ENCODE measurements around the gene OGA.

DNA sequence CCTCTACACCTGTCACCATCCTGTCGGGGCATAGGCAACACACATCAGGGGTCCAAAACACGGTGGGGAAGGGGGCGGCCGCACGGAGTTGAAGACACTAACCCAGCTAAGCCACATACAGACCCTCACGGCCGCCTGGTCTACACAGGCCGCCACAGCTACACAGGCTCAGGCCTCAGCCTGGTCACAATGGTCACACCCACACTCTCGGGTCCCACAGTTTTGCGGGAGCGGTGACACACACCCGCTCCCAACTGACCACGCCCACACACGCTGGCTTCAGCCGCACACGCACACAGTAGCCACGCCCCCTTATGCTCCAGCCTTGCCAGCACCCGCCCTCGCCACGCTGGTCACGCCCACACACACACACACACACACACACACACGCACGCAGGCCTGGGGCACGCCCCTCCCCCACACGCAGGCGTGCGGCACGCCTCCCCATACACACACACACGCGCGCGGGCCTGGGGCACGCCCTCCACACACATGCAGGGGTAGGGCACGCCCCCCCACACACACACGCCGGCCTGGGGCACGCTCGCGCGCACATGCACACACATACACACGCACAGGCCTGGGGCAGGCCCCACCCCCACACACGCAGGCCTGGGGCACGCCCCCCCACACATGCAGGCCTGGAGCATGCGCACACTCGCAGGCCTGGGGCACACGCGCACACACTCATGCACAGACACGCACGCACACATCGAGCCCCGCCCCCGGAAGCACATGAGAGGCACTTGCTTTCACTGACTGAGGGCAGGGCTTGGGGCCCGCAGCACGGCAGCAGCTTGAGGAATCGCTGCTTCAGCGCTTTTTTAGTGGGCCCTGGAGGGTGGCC, 12.3 kb upstream of the OGA start:
- TF ChIP-seq, protein P1, sequence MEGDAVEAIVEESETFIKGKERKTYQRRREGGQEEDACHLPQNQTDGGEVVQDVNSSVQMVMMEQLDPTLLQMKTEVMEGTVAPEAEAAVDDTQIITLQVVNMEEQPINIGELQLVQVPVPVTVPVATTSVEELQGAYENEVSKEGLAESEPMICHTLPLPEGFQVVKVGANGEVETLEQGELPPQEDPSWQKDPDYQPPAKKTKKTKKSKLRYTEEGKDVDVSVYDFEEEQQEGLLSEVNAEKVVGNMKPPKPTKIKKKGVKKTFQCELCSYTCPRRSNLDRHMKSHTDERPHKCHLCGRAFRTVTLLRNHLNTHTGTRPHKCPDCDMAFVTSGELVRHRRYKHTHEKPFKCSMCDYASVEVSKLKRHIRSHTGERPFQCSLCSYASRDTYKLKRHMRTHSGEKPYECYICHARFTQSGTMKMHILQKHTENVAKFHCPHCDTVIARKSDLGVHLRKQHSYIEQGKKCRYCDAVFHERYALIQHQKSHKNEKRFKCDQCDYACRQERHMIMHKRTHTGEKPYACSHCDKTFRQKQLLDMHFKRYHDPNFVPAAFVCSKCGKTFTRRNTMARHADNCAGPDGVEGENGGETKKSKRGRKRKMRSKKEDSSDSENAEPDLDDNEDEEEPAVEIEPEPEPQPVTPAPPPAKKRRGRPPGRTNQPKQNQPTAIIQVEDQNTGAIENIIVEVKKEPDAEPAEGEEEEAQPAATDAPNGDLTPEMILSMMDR (IDR thresholded peaks at IDR 0.05) = no peak
- no peak for TF ChIP-seq POLR2A (IDR thresholded peaks at IDR 0.05)
